D341Med (cell line): Measurements from ENCODE around the gene APOM.

Experiments
- DNase-seq: peaks from one replicate; pipeline ENCODE4 v3.0.0; 2012; ENCODE audit warnings: low spot score

Gene APOM

DNA sequence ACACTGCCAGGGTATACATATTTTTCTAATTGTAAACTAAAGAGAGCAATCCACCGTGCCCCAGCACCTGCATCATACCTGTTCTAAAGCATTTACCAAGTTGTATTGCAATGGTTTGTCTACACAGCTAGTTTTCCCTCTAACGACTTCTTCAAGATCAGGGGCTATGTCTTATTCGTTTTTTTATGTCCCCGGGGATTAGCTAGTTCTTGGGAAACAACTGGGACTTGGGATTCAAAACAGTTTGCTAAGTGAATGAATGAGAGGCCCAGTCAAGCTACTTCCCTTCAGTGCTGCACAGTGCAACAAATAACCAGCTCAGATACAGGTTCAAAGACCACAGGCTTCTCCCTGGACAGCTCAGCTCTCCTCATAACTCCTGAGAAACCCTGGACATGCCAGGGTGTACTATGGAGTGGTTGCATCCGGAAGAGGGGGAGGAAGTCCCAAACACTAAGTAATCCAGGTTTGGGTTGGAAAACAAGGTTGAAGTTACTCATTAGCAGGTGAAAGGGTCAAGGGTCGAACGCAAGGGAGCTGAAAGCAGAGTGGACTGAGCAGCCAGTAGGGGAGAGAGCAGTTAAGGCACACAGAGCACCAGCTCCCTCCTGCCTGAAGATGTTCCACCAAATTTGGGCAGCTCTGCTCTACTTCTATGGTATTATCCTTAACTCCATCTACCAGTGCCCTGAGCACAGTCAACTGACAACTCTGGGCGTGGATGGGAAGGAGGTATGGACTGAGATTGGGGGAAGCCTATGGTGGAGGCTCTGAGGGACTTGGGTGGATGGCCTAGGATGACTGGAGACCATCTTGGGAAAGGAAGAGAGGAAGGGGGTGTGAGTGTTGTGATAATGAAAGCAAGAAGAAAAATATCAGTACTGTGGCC is at the start of gene APOM:
Gene APOM (plus strand): TSS at position 546 of the 889 bp plus-strand sequence. CDS start 73 bp downstream, at position 619.
- DNase-seq = no peak

DNA sequence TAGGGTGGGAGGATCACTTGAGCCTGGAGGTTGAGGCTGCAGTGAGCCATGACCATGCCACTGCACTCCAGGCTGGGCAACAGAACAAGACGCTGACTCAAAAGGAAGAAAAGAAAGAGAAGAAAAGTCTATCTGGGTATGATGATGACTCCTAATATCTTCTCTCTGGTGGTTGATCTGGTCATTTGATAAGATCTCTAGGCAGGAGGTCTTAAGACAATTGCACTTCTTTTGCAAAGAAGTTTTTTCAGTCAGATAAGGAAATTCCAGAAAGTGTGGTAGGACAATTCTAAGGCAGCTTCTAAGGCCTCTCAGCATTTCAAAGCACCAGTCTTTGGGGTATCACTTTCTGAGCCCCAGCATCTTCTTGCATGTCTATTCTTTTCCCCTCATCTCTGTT is 48.4 kb upstream of the APOM start:
- no peak for DNase-seq

DNA sequence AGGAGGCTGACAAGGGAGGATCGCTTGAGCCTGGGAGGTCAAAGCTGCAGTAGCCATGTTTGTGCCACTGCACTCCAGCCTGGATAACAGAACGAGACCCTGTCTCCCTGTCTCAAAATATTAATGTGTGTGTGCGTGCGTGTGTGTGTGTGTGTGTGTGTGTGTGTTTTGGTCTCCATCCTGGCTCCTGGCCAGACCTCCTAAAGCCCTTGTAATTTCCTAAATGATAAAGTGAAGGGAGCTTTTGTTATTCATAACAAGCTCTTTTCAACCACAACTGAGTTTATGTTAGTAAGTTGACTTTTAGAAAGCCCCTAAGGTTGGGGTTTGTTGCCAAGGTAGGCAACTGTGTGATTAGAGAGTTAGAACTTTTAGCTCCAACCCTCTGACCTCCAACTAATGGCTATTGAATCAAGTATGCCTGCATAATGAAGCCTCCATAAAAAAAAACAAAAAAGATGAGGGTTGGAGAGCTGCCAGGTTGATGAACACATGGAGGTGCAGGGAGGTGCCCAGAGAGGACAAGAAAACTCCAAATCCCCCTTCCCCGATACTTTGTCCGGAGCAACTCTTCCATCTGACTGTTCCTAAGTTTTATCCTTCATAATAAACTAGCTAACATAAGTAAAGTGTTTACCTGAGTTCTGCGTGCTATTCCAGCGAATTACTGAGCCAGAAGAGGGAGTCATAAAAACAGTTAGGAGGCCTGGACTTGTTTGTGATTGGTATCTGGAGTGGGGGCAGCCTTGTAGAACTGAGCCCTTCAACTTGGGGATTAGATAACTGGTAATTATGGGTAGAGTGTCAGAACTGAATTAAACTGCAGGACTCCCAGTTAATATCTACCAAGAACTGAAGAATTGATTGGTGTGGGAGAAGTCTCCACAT is 45.9 kb upstream of the APOM start:
- no peak for DNase-seq

DNA sequence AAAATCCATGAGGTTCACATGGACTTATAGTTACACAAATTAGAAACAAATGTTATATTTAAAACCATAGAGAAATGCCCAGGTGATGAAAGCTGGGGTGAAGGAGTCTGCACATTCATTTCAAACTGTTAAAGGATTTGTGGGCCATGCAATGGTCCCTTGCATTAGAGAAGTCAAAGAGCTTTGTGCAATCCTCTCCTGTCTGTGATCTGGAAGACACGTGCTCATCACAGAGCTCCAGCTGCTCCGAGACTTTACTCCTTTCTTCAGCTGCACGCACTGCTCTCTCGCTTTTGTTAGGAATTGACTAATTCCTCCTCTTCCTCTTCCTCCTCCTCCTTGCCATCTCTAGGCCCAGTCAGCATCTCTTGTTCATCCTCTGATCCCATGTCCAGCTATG is 44.7 kb upstream of the APOM start:
- no peak for DNase-seq

DNA sequence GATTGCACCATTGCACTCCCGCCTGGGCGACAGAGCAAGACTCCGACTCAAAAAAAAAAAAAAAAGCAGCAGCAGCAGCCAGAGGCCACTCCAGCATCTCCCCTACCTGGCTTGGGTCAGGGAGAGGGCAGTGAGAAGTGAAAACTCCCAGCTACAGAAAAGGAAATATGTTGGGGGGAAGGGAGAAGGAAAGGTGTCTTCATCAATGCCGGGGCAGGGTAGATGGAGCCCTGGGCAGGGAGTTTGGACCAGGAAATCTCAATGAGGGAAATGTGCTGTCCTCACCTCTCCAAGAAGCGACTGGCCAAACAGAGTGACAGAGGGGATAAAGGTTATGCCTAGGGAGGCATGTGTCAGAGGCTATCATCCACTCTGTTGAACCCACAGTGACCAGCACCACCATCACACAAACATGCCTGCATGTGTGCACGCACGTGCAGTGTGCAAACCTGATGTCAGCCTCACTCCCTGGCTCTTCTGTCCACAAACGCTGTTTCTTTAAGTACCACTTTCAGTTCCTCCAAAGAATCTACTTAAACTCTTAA is 41.5 kb upstream of the APOM start:
- DNase-seq = no peak

DNA sequence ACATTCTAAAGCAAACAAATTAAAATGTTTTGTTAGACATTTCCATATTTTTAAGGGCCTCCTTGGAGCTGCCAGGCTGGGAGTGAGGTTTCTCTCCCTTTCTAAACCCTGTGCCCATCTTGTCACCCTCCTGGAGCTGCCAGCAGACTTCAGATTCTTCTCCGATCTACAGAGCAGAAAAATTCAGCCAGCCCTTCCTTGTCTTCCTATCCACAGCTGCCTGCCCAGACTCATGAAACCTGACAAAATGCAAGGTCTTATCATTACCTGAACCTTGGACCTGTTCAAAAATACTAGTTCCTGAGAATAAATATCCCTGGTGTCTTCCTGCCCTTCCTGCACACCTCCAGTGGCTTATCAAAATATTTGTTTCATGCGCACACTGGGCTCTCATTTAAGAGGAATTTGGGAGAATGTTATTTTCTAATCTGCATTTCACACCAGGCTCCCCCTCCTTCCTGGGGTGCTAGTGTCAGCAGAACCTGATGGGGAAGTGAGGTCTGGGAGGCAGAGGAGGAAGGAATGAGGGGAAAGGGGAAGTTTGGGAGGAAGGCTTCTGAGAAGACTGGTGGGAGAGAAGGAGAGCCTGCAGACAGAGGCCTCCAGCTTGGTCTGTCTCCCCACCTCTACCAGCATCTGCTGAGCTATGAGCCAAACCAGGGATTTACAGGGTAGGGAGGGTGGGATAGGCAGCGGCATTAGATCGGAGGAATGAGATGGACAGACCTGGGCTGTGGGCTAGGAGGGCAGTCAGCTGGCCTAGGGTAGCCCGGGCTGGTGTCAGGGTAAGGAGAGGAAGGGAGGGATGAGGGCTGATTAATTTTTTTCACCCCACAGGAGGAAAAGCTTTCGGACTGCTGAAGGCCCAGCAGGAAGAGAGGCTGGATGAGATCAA is 40.8 kb upstream of the APOM start, which contains the start of gene AIF1:
Gene AIF1 (plus strand): TSS at position 551 of the 895 bp plus-strand sequence. CDS start 96 bp downstream, at position 647.
- no peak for DNase-seq

DNA sequence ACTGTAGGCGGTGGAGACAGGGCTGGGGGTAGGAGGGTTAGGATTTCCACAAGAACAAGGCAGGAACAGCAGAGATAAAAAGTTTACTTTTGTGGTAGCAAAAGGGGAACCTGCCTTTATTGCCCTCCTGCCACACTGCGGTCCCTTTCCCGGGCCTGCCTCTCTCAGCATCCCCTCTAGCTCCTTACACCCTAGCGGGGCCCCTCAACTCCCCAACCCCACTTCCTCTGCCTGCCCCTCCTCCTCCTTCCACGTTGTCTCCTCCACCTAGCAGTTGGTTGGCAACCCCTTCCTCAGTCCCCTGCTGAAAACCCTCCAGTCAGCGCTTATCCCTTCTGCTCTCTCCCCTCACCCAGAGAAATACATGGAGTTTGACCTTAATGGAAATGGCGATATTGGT is 39.9 kb upstream of the APOM start:
- no peak for DNase-seq

DNA sequence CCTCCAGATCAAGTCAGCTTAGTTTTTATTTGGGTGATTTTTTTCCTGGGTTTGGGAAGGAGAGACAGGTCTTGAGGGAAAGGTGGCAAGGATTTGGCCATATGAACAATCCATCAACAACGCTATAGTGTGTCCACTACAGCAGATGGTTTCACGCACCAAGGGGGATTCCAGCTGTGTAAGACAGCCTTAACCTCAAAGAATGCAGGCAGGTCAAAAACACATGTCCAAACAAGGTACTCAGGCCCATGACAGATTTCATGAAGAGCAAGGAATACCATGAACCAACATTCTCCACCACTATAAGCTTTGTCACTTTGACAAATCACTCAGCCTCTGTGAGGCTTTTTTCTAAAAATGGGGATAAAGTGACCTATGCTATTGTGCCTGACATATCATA is 38.7 kb upstream of the APOM start:
- no peak for DNase-seq

DNA sequence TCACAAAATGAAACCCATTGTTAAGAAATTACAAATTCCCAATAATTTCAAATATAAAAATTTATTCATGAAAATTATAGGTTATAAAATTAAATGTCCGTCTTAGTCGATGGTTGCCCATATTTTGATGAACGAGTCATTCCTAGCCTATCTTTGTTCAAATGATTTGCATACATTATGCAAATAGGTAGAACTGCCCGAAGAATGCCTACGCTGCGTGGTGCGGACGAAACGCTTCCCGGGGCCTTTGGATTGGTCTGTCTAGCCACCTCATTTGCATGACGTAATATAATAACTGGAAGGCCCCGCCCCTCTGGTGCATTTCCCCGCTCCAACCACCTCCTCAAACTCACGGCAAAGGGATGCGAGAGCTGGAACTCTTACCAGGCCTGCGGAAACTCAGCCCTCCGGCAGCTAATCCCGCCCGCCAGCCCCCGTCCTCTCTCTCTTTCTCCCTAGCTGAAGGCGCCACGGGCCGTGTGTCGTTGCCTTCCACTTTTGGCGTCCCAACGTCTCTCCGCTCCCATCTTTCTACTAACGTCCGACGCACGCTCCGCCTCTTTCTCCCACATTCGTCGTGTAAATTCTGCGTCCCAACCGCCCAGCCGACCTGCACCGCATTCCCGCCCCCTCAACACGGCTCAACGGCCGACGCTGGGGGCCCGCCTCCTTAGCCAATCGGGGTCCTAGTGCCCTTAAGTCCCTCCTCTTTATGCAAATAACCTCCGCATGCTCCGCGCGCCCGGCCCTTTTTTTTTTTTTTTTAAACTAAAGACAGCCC is 35.7 kb upstream of the APOM start:
- DNase-seq = peak; percentile 95

DNA sequence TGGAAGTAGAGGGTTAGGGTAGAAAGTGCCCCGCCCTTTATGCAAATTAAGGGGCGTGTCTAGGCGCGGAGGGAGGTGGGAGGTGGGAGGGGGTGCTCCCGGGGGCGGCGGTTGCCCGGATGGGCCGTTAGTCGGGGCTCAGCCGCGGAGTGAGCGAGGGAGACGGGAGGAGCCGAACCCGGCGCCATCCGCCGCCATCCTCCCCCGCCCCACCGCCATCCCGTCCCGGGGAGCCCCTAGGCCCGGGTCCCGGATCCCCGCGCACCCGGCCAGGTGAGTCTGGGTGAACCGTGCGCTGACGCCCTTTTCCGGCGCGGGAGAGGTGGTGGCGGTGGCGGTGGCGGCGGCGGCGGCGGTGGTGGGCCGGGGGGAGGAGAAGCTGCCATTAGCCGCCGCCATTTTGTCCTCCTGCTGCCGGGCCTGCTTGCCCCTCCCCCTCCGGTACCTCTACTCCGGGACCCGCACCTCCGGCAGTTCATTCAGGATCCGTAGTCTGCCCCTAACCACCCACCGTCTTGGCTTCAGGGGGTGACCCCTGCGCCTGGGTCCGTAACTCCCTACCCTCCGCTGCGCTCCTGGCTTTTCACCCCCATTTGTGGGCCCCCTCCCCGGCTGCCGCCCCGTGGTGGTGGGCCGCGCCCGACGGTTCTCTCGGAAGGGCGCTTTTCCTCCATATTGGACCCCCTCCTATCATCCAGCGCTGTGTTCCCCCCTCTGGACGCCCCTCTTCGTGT is 34.9 kb upstream of the APOM start, which contains the start of gene PRRC2A:
Gene PRRC2A (plus strand): TSS at position 130 of the 734 bp plus-strand sequence. CDS start 2,075 bp downstream, outside the sequence.
- DNase-seq = peak; percentile 96

DNA sequence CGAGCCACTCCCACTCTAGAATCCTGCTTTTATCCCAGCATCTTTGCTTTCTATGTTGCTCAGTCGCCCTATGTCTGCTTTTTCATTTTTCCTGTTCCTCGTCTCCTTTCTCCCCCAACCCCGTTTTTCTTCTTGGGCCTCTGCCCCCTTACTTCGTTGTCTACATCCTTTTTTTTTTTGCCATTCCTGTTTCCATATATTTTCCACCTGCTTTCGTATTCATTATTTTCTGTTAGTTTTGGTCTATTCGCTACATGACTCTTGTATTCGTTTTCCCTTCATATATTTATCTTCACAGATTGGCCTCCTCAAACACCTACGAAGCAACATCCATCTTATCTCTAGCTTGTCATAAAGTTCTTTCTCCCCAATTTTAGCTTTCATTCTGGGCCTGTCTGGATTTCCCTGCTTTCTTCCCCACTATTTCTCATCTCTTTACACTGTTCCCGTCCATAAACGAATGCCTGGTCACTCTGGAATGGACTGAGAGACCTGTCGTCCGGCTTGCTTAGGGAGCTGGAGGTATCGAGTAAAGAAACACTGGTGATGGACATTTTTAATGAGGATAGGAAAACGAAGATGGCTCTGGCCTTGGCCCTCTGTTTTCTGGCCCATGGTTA is 34.3 kb upstream of the APOM start:
- DNase-seq = no peak

DNA sequence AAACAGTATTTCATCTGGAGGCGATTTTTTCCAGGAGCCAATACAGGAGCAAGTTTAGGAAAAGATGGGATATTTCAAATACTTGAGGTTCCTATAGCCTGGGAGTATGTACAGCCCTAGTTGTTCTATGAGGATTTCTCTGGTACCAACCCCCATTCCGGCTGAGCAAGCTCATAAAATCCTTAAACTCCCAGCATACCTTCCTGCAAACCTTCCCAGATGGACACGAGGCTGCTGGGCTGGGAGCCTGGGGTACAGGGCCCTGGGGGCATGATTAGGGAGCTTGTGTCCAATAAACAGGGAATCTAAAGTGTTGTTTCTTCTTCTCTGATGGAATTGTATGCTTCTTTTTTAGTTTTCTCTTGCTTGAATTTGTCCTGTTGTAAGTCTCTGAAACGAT is 33.7 kb upstream of the APOM start:
- DNase-seq = no peak

DNA sequence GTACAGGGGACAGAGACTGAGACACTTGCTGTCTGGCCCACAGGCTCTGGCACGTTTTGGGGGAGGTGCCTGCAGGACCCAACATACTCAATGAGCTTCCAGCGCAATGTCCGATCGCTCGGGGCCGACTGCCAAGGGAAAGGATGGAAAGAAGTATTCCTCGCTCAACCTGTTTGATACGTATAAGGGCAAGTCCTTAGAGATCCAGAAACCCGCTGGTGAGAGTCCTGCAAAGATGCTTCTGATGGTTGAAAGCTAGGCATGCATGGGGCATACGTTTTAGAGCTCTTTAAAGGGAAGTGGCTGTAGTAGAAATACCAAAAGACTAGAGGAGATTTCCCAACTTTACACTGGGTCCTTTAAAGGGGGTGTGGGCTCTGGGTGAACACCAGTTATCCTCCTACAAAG is 33.0 kb upstream of the APOM start:
- no peak for DNase-seq

DNA sequence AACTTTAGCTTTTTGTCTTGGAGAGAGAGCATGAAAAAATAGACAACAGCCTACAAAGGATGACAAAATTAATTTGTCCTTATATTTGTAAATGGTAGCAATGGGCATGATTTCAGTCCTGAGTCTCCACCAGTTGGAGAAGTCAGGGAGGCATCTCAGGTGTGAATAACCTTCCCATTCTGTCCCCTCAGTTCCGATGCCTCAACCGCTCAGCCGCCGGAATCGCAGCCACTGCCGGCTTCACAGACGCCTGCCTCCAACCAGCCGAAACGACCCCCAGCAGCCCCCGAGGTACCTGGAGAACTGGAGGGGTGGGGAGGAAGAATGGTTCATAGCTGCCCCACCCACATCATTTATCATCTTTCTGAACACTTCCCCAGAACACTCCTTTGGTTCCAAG is 31.6 kb upstream of the APOM start:
- DNase-seq = no peak

DNA sequence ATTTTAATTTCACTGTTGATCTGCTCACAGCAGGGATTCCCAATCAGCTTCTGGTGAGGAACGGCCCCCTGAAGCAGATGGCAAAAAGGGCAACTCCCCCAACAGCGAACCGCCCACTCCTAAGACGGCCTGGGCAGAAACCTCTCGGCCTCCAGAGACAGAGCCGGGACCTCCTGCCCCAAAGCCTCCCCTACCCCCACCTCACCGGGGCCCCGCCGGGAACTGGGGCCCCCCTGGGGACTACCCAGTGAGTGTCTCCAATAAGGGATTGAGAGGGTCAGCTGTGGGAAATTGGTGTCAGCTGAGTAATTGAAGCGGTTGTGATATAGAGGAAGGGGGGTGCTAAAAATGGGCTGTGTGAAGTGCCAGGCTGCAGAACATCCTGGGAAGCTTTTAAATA is 28.7 kb upstream of the APOM start:
- no peak for DNase-seq

DNA sequence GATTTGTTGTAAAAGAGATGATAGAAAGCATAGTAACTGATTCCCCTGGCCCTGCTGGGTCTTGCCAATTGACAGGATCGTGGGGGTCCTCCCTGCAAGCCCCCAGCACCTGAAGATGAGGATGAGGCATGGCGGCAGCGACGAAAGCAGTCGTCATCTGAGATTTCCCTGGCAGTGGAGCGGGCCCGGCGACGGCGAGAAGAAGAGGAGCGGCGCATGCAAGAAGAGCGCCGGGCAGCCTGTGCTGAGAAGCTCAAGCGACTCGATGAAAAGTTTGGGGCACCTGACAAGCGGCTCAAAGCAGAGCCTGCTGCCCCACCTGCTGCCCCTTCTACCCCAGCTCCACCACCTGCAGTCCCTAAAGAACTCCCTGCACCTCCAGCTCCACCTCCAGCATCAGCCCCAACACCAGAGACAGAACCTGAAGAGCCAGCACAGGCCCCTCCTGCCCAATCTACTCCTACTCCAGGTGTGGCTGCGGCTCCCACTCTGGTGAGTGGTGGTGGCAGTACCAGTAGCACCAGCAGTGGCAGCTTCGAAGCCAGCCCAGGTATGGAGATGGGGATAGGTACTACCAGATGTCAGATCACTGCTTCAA is 27.9 kb upstream of the APOM start:
- no peak for DNase-seq

DNA sequence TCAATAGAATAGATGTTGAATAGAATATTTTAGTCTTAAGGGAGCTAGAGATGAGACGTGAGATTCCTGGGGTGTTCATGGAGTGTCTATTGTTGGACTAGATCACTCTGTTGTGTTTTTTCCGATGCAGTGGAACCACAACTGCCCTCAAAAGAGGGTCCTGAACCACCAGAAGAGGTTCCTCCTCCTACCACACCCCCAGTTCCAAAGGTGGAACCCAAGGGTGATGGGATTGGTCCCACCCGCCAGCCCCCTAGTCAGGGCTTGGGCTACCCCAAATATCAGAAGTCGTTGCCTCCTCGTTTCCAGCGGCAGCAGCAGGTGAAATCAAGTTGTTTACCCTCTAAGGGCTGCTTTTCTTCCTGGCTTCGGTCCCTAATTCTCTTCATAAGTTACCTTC is 26.7 kb upstream of the APOM start:
- no peak for DNase-seq

DNA sequence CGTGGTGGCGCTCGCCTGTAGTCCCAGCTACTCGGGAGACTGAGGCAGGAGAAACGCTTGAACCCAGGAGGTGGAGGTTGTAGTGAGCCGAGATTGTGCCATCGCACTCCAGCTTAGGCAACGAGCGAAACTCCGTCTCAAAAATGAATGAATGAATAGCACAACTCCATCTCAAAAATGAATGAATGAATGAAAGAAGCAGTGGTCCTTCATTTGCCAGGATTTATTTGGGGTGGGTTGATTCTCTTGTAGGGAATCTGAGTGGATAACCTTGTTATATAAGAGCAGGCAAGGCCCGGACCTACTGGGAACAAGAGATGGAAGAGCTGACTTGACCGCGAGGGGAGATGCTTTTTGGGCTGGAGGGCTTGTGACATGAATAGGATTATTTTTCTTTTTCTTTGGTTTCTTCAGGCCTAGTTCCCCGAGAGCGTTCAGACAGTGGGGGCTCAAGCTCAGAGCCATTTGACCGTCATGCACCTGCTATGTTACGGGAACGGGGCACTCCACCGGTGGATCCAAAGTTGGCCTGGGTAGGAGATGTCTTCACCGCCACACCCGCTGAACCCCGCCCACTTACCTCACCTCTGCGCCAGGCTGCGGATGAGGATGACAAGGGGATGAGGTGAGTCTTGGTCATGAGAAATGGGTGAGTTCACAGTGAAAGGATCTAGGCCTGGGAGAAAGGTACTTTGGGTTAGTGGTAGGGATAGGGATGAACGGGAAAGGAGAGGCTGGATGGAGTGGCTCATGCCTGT is 25.3 kb upstream of the APOM start:
- no peak for DNase-seq
